T-helper 2 cell treated with Interferon-gamma antibody and Interleukin-4, amounts not matched to agents 100 ng/mL and 5 ng/mL, for 36 hours (primary cell): ENCODE measurements around the gene RBP7. TPM values are rescaled to one million over a fixed set of nuclear protein-coding genes. Genes with fewer than 3 reads are reported as not detected.
"Not testable (repeated sequence)": the region's sequence is repeated elsewhere in the genome, so short reads cannot be mapped to it uniquely, and the experiment has no call there.

ENCODE experiments used
- intact Hi-C: fragments of 100-400 bp; cut with micrococcal nuclease; formaldehyde crosslinking; loops from one replicate; pipeline ENCODE4 v1.15.1; 2023
- total RNA-seq: library from RNA; stranded (reverse); gene quantifications from 2 replicates; pipeline ENCODE4 v1.2.3, GENCODE V29; 2022

Gene RBP7
- total RNA-seq: not detected in 2 replicates

DNA sequence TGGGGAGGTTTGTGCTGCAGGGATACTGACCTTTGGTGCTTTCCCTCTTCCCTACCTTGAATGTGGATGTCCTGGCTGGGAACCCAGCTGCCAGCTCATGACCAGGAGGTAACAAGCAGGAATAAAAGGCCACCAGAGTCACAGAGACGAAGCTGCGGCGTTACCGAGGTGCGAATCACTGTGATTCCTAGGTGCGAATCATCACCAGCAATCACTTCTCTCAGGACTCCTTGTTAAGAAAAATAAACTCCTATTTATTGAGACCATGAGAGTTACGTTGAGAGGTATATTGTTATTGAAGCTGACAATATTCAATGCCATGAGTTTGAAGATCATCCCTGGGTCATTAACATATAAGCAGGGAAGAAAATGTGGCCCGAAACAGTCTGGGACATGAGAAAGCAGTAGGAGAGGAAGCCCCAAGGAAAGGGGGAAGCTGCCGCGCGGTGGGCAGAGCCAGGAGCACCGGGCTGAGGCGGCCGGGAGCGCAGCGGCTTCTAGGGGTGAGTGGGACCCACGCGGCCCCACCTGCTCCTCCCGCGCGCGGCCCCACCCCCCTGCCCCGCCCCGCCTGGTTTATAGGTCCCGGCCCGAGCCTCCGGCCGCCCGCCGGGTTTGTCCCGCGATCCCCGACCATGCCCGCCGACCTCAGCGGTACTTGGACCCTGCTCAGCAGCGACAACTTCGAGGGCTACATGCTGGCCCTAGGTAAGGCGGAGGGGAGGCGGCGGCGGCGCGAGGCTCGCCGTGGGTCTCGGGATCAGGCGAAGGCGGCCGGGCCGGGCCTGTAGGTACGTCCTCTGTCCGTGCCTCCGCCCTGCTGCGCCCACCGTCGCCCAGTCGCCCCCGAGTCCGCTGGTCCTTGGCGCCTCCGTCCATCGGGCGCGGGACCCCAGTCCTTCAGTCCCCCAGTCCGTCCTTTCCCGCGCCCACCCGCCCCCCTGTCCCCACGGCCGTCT lies at the start of gene RBP7:
Gene RBP7 (plus strand): TSS at position 605 of the 959 bp plus-strand sequence. CDS start 31 bp downstream, at position 636.
- intact Hi-C loops: no loop called here

DNA sequence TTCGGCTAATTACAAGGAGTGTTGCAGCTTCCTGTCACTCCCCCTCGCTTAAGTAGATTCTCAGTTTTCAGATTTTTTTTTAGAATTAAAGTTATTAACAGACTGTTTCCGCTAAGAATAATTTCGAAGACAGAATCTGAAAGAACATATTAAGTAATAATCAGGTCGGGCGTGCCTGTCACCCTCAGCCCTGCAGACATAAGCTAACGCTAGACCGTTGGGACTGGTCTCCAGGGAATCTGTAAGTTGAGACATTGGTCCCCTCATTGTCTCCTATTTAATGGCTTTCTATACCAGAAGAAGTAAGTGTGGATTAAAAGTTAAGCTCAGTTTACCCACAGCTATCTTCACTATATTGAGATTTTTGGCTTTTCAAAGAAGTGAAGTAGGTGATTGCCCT lies 39.3 kb upstream of the RBP7 start:
- intact Hi-C loops: no loop called here

DNA sequence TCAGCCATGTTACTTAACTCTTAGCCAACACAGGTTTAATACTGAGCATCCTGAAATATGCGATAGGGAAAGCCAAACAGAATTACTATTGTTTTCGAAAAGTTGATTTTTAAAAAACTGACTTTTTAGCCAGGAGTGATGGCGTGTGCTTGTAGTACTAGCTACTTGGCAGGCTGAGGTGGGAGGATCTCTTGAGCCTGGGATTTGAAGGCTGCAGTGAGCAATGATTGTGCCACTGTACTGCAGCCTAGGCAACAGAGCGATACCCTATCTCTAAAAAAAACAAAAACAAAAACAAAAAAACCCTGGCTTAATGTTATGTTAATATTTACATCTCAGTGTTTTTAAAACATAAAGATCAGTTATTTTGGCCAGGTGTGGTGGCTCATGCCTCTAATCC lies 37.0 kb upstream of the RBP7 start:
- intact Hi-C loops: no loop called here

DNA sequence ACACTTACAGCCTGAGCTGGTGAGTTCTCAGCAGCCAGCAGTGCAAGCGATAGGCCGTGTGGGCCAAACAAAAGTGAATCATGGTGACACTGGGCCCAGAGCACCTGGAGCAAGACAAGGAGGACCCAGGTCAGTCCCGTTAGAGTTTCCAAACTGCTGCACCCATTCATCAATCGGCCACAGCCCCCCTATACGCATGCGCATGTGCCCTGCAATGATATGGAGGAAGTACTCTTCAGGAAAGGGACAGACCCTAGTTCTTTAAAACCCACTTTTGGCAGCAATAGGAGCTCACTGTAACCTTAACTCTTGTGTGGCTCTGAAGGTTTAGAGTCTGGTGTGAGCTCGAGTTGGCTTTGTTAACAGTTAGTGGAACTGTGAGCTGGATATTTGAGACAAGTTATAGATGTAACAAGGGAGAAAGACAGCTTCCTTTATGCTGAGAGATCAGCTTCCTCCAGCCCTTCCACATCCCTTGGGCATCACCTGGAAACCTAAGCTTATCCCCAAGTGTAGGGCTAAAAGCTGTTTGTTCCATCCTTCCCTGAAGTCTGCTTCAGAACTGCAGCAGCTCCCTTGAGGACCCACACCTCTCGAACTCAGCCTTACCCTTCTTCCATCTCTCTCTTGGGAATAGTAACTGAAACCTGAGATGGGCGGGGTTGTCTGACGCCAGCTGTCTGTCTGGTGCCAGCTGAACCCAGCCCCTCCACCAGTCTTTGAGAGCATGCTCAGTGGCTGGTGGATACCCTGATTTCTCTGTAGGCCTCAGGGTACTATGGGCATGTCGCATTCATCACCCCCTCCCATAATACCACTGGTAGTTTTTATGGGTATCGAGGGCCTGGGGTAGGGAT lies 36.1 kb upstream of the RBP7 start:
- intact Hi-C loops: no loop called here

DNA sequence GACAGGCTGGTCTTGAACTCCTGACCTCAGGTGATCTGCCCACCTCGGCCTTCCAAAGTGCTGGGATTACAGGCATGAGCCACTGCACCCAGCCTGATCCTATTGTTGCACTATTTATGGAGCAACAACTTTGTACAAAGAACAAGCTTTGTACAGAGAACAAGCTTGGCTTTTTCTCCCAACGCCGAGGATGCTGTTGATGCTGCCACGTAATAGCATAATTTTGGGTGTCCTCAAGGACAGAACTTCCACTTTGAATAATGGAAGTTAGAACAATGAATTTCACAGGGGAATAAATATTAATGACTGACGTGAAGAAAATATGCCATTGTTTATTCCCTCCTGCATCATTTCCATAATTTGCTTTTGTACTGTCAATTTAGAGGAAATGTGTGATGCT lies 12.8 kb upstream of the RBP7 start:
- intact Hi-C loops: no loop called here

DNA sequence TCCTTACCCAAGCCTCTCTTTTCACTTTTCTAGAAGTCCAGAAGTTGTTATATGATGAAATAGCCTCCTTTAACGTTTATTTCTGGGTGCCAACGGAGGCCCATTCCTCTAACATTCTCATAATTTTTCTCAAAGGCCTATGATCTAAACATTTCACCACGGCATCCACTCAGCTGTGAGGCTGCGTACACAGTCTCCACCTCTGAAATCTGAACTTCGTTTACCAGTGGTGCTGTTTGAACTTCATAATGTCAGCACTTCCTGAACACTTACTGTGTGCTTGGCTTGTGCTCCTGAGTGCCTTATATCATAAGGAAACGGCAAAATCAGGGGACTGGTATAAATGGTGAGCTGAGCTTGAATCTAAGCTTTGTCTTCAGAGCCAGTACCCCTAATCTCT lies 12.0 kb upstream of the RBP7 start:
- intact Hi-C loops: no loop called here

DNA sequence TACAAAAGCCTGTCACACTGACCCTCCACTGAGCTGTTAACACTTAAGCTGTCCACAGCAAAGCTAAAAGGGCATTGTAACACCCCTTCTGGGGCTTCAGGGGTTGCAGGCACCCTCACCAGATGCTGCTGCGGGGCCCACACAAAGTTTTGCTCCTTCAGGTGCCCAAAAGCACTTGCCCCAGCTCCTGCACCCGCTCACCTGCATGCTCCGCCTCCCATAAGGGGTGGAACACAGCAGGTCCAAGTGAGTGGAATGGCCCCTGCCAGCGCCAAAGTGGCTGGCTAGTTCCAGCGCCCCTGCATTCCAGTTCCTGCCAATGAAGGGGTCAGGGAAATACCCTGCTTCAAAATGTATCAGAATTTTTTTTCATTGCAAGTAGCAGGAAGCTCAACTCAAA lies 7.3 kb upstream of the RBP7 start:
- intact Hi-C loops: no loop called here

DNA sequence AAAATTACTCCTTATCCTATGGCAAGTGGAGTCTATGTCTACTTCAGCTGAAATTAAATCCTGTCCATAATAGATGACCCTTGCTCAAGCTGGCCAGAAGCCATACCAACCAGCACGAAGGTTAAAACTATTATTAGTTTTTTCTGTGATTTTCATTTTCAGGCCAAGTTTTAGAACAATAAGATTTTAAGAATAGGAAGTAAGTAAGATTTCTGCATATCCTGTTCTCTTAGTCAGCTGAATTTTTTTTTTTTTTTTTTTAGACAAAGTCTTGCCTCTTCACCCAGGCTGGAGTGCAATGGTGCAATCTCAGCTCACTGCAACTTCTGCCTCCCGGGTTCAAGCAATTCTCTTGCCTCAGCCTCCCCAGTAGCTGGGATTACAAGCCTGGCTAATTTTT lies 6.1 kb upstream of the RBP7 start:
- intact Hi-C loops: no loop called here

DNA sequence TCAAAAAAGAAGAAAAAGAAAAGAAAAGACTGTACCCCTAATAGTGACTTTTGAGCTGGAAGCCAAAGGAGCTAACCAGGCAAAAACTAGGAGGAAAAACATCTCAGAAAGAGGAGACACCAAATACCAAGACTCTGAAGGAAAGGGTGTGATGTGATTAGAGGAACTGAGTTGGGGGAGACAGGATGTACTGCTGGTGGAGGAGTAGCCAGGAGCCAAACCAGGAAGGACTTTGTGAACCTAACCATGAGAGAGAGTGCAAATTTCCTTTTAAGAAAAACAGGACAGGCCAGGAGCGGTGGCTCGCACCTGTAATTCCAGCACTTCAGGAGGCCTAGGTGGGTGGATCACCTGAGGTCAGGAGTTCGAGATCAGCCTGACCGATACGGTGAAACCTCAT lies 4.1 kb upstream of the RBP7 start:
- intact Hi-C loops: no loop called here

DNA sequence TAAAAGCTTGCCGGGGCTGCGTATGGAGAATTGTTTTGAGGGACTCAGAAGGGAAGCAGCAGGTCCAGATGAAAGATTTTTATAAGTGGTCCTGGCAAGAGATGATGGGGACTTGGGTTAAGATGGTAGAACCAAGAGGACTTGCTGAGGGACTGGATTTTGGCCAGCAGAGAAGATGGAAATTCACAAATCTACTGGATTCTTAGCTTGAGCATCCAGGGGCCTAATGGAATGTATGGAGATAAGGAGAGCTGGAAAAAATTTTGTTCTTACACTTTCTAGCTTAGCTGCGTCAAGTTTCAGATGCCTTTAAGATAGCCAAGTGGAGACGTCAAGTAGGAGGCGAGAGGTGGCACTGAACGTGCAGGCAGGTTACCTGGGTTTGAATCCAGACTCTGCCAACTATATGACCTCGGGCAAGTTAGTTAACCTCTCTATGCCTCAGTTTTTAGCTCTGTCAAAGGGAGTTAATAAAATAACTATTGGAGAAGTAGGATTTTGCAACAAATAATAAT lies 3.4 kb upstream of the RBP7 start:
- intact Hi-C loops: no loop called here

DNA sequence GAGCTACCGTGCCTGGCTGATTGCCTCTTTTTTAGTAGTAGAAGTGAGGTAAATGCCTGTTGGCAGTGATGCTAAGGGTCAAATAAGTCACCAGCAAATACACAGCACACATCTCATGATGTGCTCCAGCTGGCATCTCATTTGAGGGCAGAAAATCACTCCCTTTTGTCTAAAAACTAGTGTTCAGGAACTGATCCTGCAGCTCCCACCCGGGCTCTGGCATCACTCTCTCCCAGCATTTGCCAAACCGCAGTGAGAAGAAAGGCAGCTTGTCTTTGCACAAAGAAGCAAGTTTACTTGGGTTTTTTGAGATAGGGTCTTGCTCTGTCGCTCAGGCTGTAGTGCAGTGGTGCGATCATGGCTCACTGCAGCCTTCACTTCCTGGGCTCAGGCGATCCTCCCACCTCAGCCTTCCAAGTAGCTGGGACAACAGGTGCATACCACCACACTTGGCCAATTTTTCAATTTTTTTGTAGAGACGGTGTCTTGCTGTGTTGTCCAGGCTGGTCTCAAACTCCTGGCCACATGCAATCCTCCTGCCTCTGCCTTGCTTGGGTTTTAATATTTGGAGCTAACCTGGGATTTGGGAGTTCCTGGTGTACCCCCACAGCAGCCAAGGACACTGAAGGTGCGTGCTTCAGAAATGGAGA lies 4.1 kb downstream of the RBP7 start:
- intact Hi-C loops: no loop called here

DNA sequence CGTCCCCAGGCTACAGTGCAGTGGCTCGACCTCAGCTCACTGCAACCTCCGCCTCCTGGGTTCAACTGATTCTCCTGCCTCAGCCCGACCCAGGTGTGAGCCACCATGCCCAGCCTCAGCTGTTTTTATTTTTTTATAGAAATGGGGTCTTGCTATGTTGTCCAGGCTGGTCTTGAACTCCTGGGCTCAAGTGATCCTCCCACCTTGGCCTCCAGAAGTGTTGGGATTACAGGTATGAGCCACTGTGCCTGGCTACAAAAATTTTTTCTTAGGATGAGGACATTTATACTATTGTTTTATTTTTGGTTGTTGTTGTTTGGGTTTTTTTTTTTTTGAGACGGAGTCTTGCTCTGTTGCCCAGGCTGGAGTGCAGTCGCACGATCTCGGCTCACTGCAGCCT lies 8.2 kb downstream of the RBP7 start:
- intact Hi-C loops: not testable (repeated sequence)

DNA sequence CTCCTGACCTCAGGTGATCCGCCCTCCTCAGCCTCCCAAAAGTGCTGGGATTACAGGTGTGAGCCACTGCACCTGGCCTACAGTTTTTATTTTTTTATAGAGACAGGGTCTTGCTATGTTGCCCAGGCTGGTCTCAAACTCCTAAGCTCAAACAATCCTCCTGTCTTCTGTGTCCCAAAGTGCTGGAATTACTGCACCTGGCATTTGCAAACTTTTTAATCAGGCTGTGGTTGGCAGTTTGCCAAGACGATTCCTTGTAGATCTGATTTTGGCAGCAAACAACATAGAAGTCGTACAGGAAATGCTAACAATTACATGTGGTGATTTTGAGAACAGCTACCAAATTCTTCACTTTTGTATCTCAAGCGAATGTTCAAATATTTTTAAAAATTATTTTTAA lies 10.1 kb downstream of the RBP7 start:
- intact Hi-C loops: no loop called here

DNA sequence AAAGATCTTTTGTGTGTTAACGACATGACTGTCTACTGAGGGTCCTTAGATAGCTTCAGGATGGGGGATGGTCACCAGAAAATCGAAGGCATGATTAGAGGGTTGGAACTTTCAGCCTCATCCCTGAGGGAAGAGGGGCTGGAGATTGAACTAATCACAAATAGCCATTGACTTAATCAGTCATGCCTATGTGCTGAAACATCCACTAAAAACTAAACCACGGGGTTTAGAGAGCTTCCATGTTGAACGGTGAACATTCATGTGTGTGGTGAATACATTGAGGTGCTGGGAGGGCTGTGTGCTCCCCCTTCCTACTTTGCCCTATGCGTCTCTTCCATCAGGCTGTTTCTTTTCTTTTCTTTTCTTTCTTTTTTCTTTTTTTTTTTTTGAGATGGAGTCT lies 17.0 kb downstream of the RBP7 start:
- intact Hi-C loops: no loop called here

DNA sequence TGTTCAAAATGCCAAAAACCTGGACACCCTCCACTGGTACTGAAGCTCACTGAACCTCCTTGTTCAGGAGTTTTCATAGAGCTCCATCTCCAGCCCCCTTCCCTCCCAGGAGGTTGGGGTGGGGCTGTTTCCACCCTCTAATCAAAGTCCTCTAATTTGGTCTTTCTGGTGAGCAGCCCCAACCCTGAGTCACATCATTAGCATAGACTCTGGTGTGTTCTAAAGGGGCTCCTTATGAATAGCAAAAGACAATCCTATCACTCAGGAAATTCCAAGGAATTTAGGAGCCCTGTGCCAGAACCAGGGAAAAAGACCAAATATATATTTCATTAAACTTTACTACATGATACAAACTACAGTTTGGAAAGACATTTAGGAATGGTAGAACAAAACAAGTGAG lies 22.5 kb downstream of the RBP7 start:
- intact Hi-C loops: no loop called here

DNA sequence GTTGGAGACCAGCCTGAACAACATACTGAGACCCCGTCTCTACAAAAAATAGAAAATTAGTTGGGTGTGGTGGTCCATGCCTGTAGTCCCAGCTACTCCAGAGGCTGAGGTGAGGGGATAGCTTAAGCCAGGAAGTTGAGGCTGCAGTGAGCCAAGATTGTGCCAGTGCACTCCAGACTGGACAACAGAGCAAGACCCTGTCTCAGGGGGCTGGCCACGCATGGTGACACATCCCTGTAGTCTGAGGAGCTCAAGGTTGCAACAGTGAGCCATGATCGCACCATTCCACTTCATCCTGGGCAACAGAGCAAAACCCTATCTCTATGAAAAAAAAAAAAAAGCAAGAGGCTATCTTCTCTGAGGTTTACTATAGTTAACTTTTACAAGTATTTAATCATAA lies 23.1 kb downstream of the RBP7 start:
- intact Hi-C loops: no loop called here

DNA sequence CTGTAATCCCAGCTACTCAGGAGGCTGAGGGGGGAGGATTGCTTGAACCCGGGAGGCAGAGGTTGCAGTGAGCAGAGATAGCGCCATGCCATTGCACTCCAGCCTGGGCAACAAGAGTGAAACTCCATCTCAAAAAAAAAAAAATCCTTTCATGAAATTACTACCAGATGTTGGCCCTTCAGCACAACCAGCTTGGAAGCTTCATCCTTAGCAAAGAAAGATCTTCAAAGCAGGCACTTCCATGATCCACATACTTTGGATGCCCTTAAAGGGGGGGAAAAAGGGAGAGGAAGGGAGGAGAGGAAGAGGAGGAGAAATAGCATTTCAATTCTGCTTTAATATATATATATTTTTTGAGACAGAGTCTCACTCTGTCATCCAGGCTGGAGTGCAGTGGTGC lies 23.6 kb downstream of the RBP7 start:
- intact Hi-C loops: not testable (repeated sequence)

DNA sequence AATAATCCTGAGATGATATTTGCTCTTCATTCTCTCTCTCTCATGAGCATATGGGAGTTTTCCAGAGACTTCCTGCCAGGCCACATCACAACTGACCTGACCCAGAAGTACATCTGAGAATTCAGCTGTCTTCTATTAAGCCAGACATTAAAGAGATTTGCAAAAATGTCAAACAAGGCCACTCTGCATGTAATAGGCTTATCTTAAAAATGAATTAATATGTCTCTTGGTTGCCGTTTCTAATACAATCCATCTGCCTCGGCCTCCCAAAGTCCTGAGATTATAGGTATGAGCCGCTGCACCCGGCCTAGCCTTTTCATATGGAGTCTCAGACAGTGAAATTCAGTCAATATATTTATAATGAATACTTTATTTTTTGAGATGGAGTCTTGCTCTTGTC lies 25.0 kb downstream of the RBP7 start:
- intact Hi-C loops: not testable (repeated sequence)

DNA sequence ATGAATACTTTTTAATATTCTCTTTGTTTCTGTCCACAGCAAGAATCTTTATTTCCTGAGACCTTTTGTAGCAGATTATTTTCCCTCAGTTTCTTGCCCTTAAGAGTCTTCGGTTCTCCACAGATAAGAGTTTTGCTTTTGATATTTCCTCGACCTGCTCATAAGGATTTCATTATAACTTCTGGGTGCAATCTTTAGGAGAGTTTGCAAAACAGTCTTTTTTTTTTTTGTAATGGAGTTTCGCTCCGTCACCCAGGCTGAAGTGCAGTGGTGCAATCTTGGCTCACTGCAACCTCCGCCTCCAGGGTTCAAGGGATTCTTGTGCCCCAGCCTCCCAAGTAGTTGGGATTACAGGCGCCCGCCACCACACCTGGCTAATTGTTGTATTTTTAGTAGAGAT lies 25.6 kb downstream of the RBP7 start:
- intact Hi-C loops: no loop called here

DNA sequence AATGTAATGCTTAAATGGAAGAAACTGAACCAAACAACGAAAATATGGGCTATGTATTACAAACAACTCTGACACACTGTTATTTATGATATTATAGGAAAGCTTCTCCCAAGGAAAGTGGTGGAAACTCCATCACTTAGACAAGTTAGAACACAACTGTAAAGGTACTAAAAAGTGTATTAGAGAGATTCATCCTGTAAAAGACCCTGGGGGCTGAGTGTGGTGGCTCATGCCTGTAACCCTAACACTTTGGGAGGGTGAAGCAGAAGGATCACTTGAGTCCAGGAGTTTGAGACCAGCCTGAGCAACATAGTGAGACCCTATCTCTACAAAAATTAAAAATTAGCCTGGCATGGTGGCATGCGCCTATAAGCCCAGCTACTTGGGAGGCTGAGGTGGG lies 28.3 kb downstream of the RBP7 start:
- intact Hi-C loops: no loop called here

DNA sequence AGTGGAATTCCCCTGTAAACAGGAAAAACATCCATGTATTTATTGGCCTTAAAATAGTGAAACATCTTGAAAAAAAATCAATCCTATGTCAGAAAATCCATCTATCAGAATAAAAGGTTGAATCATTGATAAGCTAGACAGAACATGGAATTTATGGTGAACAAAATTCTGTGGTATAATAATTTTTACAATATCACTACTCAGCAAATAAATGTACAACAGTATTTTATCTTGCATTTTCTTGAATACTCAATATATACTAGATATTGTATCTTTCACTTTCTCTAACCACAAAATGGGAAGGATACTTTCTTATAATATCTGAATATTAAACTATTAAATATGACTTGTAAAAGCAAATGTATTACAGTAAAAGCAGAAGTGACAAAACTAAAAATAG lies 30.0 kb downstream of the RBP7 start:
- intact Hi-C loops: no loop called here
